Nucleus accumbens (tissue), 56 donors: ENCODE results near the gene CA11.

Experiments
- DNase-seq, 56 donors: peaks; one replicate each; lab custom pipeline; 2025; lab: John Stamatoyannopoulos, UW

CA11 gene

GRCh38 chr19:48616491-48617056 is 29.4 kb downstream of the CA11 start:
- no peak for DNase-seq

GRCh38 chr19:48616041-48616436 is 29.9 kb downstream of the CA11 start:
- DNase-seq: no peak

- no peak for DNase-seq
Observed at GRCh38 chr19:48615231-48616040, 30.6 kb downstream of the CA11 start.

GRCh38 chr19:48614436-48615230 is 31.4 kb downstream of the CA11 start, which contains the start of gene FAM83E:
TSS of gene FAM83E (minus strand) at chr19:48615076. CDS start at chr19:48613372, 1,704 bp downstream.
- no peak for DNase-seq

- DNase-seq: no peak
Observed at GRCh38 chr19:48613852-48614435, 32.0 kb downstream of the CA11 start.

GRCh38 chr19:48613024-48613851 is 32.7 kb downstream of the CA11 start:
- DNase-seq: peak in 32 of 56 donors; percentile 16 to 73 (median 36)

GRCh38 chr19:48611872-48612271 is 34.1 kb downstream of the CA11 start:
- no peak for DNase-seq

DNA sequence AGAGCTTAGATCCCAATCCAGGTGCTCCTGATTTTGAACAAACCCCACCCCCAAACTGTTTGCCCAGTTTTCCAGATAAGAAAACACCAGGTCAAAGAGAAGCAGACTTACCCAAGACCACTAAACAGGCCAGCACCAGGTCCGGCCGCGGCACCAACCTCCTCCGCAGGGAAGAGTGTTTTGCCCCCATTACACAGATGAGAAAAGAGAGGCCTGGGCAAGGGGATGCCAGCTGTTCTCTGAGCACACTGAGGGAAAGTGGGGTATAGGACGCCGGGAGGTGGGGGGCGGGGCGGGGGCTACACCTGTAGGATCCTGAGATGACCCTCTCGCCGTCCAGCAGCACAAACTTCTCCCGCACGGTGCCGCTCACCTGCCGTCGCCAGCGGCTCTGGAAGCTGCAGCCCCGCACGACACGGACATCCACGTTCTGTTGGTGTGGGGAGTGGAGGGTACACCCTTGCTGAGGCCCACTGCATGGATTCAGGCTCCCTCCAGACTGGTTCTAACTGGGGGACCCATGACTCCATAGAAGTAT is 36.3 kb downstream of the CA11 start:
- DNase-seq: no peak

DNA sequence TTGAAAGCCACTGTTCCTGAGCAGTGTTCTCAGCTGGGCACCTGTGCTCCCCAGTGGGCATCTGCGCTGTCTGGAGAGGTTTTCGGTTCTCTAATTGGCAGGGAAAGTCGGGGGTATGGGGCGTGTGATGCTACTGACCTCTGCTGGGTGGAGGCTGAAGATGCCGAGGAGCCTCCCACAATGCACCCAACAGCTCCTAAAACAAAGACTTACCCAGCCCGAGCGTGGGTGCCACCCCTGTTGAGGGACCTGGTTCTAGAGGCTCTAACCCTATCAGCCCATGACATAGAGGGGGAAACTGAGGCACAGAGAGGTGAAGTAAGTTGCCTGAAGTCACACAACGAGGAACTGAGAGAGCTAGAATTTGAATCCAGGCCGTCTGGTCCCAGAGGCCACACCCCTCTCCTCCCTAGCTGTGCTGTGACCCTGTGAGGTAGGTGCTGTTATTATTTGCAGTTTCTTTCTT is 37.2 kb downstream of the CA11 start:
- peak in 11 of 56 donors; percentile 9 to 55 (median 23) for DNase-seq

DNA sequence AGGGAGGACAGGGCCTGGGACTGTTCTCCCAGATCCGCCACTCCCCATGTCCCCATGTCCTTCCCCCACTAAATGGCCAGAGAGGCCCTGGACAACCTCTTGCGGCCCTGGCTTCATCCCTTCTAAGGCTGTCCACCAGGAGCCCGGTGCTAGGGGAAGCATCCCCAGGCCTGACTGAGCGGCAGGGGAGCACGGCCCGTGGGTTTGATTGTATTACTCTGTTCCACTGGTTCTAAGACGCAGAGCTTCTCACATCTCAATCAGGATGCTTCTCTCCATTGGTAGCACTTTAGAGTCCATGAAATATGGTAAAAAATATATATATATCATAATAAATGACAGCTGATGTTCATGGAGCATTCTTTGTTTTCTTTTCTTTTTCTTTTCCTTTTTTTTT is 38.6 kb downstream of the CA11 start:
- no peak for DNase-seq

DNA sequence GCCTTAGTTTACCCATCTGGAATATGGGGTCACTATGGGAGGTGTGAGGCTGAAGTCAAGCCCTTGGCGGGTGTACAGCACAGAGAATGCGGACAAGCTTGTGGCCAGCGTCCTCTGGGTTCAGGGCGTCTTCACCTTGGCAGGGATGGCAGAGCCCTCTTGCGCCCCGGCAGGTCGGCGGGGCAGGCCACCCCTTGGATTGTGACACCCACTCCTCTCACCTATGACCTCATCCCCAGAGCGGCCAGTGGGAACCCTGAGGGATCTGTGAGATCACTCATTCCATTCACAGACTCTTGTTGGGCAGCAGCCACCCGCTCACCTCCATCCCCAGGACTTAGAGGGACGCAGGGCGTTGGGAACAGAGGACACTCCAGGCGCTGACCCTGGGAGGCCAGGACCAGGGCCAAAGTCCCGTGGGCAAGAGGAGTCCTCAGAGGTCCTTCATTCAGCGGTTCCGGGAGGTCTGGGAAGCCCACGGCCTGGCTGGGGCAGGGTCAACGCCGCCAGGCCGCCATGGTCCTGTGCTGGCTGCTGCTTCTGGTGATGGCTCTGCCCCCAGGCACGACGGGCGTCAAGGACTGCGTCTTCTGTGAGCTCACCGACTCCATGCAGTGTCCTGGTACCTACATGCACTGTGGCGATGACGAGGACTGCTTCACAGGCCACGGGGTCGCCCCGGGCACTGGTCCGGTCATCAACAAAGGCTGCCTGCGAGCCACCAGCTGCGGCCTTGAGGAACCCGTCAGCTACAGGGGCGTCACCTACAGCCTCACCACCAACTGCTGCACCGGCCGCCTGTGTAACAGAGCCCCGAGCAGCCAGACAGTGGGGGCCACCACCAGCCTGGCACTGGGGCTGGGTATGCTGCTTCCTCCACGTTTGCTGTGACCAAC is 39.3 kb downstream of the CA11 start, which contains the start of gene SPACA4:
Gene SPACA4 (plus strand): TSS at position 280 of the 896 bp plus-strand sequence. CDS start 237 bp downstream, at position 517.
- no peak for DNase-seq

DNA sequence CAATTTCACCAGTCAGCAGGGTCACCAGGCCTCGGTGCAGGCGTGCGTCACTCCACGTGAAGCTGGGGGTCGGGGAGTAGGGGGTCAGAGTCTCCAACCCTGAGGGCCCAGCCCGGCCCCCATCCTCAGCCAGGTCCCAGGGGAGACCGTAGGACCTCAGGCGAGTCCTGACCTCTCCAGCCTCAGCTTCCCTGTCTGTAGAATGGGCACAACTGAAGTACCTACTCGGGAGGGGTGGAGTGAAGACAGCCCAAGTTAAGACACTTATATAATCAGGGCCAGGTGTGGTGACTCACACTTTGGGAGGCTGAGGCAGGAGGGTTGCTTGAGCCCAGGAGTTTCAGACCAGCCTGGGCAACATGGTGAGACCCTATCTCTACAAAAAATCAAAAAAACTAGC is 42.1 kb downstream of the CA11 start:
- no peak for DNase-seq

DNA sequence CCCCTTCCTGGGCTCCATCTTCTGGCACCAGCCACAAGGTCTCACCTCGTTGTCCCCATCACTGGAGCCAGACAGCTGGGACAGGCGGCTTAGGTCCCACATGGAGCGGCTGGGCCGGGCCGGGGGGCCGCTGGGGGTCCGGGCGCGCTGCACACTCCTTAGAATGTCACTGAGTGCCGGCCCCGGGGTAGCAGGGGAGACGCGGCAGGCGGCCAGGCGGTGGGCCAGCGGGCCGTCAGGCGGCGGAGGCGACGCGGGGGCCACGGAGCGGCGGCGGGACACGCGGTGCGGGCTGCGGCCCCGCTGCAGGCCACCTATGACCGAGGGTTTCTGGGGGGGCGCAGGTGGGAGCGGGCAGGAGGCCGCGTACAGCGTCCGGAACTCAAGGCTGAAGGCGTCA is 42.5 kb downstream of the CA11 start:
- DNase-seq: no peak

DNA sequence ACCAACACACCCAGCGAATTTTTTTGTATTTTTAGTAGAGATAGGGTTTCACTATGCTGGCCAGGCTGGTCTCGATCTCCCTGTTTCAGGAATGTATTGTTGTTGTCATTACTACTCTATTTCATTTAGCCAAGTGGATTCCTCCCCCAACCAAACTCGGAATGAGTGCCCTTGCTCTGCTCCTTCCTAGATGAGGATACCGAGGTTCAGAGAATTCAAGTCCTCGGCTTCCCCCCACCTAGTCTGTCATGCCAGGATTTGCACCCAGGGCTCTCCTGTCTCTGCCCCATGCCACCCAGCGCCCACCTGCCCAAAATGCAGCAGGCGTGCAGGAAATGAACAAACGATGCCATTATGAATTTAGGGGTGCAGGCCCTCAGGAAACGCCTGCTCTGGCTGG is 43.0 kb downstream of the CA11 start:
- no peak for DNase-seq

GRCh38 chr19:48600679-48601417 is 45.1 kb downstream of the CA11 start:
- DNase-seq: no peak

- no peak for DNase-seq
Observed at GRCh38 chr19:48598996-48599700, 46.8 kb downstream of the CA11 start.
